Measurements from ENCODE around the gene AFAP1L2.

Gene AFAP1L2

GRCh38 chr10:114310346-114310745 lies 94.0 kb downstream of the AFAP1L2 start:
- no peak for DNase-seq (ENCODE audit: low read depth, low spot score)
- in situ Hi-C loops (cut with HindIII; ENCODE audit: low sequenced_read_pairs): no loop called here
- TF ChIP-seq CTCF (IDR thresholded peaks at IDR 0.05; ENCODE audit: low read depth, low read length): no peak
- H3K4me3 ChIP-seq (ENCODE audit: low read depth, low read length): no peak overlapping the region

GRCh38 chr10:114309364-114309651 lies 95.0 kb downstream of the AFAP1L2 start:
- H3K4me3 ChIP-seq (ENCODE audit: low read depth, low read length): no peak overlapping the region
- in situ Hi-C loops (cut with HindIII; ENCODE audit: low sequenced_read_pairs): no loop called here
- no peak for DNase-seq (ENCODE audit: low read depth, low spot score)
- no peak for TF ChIP-seq CTCF (IDR thresholded peaks at IDR 0.05; ENCODE audit: low read depth, low read length)

- H3K4me3 ChIP-seq (ENCODE audit: low read depth, low read length): no peak overlapping the region
- DNase-seq (ENCODE audit: low read depth, low spot score): peak; percentile 66
- in situ Hi-C loops (cut with HindIII; ENCODE audit: low sequenced_read_pairs): no loop called here
- no peak for TF ChIP-seq CTCF (IDR thresholded peaks at IDR 0.05; ENCODE audit: low read depth, low read length)
Observed at GRCh38 chr10:114308531-114309363, 95.6 kb downstream of the AFAP1L2 start.

- in situ Hi-C loops (cut with HindIII; ENCODE audit: low sequenced_read_pairs): no loop called here
- H3K4me3 ChIP-seq (ENCODE audit: low read depth, low read length): no peak overlapping the region
- no peak for TF ChIP-seq CTCF (IDR thresholded peaks at IDR 0.05; ENCODE audit: low read depth, low read length)
- DNase-seq (ENCODE audit: low read depth, low spot score): peak; percentile 53
Observed at GRCh38 chr10:114307731-114308130, 96.6 kb downstream of the AFAP1L2 start.

GRCh38 chr10:114306116-114306973 lies 98.0 kb downstream of the AFAP1L2 start:
- H3K4me3 ChIP-seq (ENCODE audit: low read depth, low read length): no peak overlapping the region
- DNase-seq (ENCODE audit: low read depth, low spot score): peak; percentile 98
- no peak for TF ChIP-seq CTCF (IDR thresholded peaks at IDR 0.05; ENCODE audit: low read depth, low read length)
- in situ Hi-C loops (cut with HindIII; ENCODE audit: low sequenced_read_pairs): no loop called here

GRCh38 chr10:114305521-114305925 lies 98.8 kb downstream of the AFAP1L2 start:
- in situ Hi-C loops (cut with HindIII; ENCODE audit: low sequenced_read_pairs): no loop called here
- no peak for TF ChIP-seq CTCF (IDR thresholded peaks at IDR 0.05; ENCODE audit: low read depth, low read length)
- DNase-seq (ENCODE audit: low read depth, low spot score): no peak

More at GRCh38 chr10:114305521-114305925, 98.8 kb downstream of the AFAP1L2 start:
- no peak overlapping the region for H3K4me3 ChIP-seq (ENCODE audit: low read depth, low read length)

All from astrocyte of the spinal cord (primary cell).